ENCODE data around the gene POMGNT1.

DNA sequence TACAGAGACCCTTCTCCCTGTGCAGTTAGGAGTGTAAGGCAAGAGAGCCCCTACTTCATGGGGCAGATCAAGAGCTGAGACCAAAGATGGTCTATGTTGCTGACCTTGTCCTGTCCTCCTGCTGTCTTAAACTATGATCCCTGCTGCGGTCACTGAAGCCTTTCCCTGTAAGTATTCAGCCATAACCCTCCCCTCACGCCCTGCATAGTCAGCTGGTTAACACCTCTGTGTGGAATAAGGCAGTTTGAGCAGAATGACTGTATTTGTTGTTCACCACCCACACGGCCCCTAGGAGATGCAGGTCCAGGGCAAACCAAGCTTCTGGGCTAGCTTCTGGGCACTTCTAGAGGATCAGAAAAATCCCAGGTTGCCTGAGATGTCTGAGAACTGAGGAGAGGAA lies 23.0 kb downstream of the POMGNT1 start:
- TF ChIP-seq POLR2A (IDR thresholded peaks at IDR 0.05; ENCODE audit: low read depth, low read length): no peak
- no peak for TF ChIP-seq TAF1 (IDR thresholded peaks at IDR 0.05; ENCODE audit: low read depth, low read length)
